HepG2 (cell line): ENCODE results near the gene ISG20L2. TPM values are rescaled to one million over a fixed set of nuclear protein-coding genes. Genes with fewer than 3 reads are reported as not detected.

ENCODE experiments used
- AHDC1 ChIP-seq: sonication (generic); formaldehyde crosslinking; IDR thresholded peaks from 2 replicates; pipeline ENCODE4 v1.5.1; 2020; ENCODE audit warnings: mild to moderate bottlenecking, missing genetic modification reagents, borderline replicate concordance
- CBX5 ChIP-seq: sonication (generic); formaldehyde crosslinking; IDR thresholded peaks from 2 replicates; pipeline ENCODE4 v1.4.0; 2020; ENCODE audit warnings: missing genetic modification reagents, borderline replicate concordance
- EZH2 ChIP-seq: conservative IDR thresholded peaks from 2 replicates; pipeline ENCODE4 v1.6.1; 2012; ENCODE audit warnings: mild to moderate bottlenecking, low read depth, low read length, moderate library complexity
- LCORL ChIP-seq, 2 experiments: fragments of 450-650 bp in 1 of 2; sonication (generic) in 1 of 2; formaldehyde crosslinking in 1 of 2; IDR thresholded peaks; 2 replicates each; pipeline versions ENCODE4 v1.5.0 to v1.6.1; 2017 to 2020; ENCODE audit warnings: antibody characterized with exemption in 1 of 2, missing genetic modification reagents in 1 of 2
- MYPOP ChIP-seq: sonication (generic); formaldehyde crosslinking; IDR thresholded peaks from 2 replicates; pipeline ENCODE4 v1.8.1; 2023; ENCODE audit warnings: mild to moderate bottlenecking, moderate library complexity, missing genetic modification reagents
- NFAT5 ChIP-seq: sonication (generic); formaldehyde crosslinking; IDR thresholded peaks from 2 replicates; pipeline ENCODE4 v1.4.0; 2020; ENCODE audit warnings: missing genetic modification reagents
- NFKB2 ChIP-seq: sonication (generic); formaldehyde crosslinking; IDR thresholded peaks from 2 replicates; pipeline ENCODE4 v1.4.0; 2020; ENCODE audit warnings: missing genetic modification reagents, borderline replicate concordance
- SALL2 ChIP-seq: sonication (generic); formaldehyde crosslinking; IDR thresholded peaks from 2 replicates; pipeline ENCODE4 v1.8.1; 2023; ENCODE audit warnings: mild to moderate bottlenecking, missing genetic modification reagents, inconsistent platforms
- SRF ChIP-seq: IDR thresholded peaks from 2 replicates; pipeline ENCODE4 v1.6.1; 2011; ENCODE audit warnings: mild to moderate bottlenecking, low read depth, low read length, moderate library complexity
- TEAD3 ChIP-seq: optimal IDR thresholded peaks from 2 replicates; pipeline ENCODE3; 2016; ENCODE audit warnings: borderline replicate concordance
- TGIF2 ChIP-seq: IDR thresholded peaks from 2 replicates; pipeline ENCODE4 v1.6.1; 2016; ENCODE audit warnings: control low read depth, missing compliant biosample characterization
- ZFX ChIP-seq: sonication (generic); formaldehyde crosslinking; IDR thresholded peaks from 2 replicates; pipeline ENCODE4 v1.4.0; 2020; ENCODE audit warnings: mild to moderate bottlenecking, low read depth, missing genetic modification reagents, moderate library complexity
- ZNF274 ChIP-seq: sonication (generic); formaldehyde crosslinking; IDR thresholded peaks from 2 replicates; pipeline ENCODE4 v1.5.1; 2020; ENCODE audit warnings: mild to moderate bottlenecking, missing genetic modification reagents
- ZNF850 ChIP-seq: sonication (generic); formaldehyde crosslinking; conservative IDR thresholded peaks from 2 replicates; pipeline ENCODE4 v1.9.0; 2021; ENCODE audit warnings: mild to moderate bottlenecking, missing genetic modification reagents
- ZNF891 ChIP-seq: sonication (generic); formaldehyde crosslinking; IDR thresholded peaks from 2 replicates; pipeline ENCODE4 v1.5.0; 2020; ENCODE audit warnings: mild to moderate bottlenecking, missing genetic modification reagents
- polyA plus RNA-seq, 8 experiments: library from polyadenylated mRNA; depleted of rRNA in 3 of 8; stranded (reverse) in 7 of 8; unstranded in 1 of 8; fragments of >200 nt; fragmentation: Illumina TruSeq in 4 of 8; extraction: Trizol in 4 of 8; gene quantifications; 2 replicates each; pipeline versions ENCODE4 v1.2.1 to v1.2.3, GENCODE V29; 2011 to 2016; ENCODE audit warnings: low read depth in 4 of 8, missing spikeins in 1 of 8, mixed read lengths in 1 of 8; ENCODE audit not compliant: insufficient read depth in 1 of 8
- total RNA-seq, 5 experiments: library from RNA; depleted of rRNA; stranded (reverse); fragments of >200 nt; fragmentation: Illumina TruSeq; extraction: Trizol; gene quantifications; 2 replicates each; pipeline ENCODE4 v1.2.3, GENCODE V29; 2016; ENCODE audit warnings: low read depth in 1 of 5

The ISG20L2 gene
- total and polyA plus RNA-seq, 2 of the 13 experiments (the other 11 are each of a cell fraction or from before 2014, with no cell fraction given): 19.8 to 21.3 TPM

- TF ChIP-seq MYPOP (0 out of 2 replicates have a peak, but pooled peaks have one; percentile 26), NFKB2 (CRISPR knock-in tag) (no peak), SRF (peak; percentile 67; the same call in 1 of the 2 replicates), ZNF891 (CRISPR knock-in tag) (no peak), EZH2 (no peak), ZNF274 (0 out of 2 replicates have a peak, but pooled peaks have one; percentile 37), ZNF850 (CRISPR knock-in tag) (no peak), TGIF2 (CRISPR knock-in tag) (peak; percentile 49; the same call in 1 of the 2 replicates), SALL2 (peak; percentile 45; the same call in 1 of the 2 replicates), NFAT5 (CRISPR knock-in tag) (no peak), ZFX (CRISPR knock-in tag) (no peak; the same call in 1 of the 2 replicates), TEAD3 (peak; percentile 30), AHDC1 (CRISPR knock-in tag) (no peak), LCORL (IDR thresholded peaks at IDR 0.05) (no peak), LCORL (CRISPR knock-in tag; IDR thresholded peaks at IDR 0.05) (0 out of 2 replicates have a peak, but pooled peaks have one; percentile 39), CBX5 (CRISPR knock-in tag) (peak; percentile 73; the same call in 1 of the 2 replicates)
These were observed 2.8 kb downstream of the ISG20L2 start (continued) for GRCh38 chr1:156725683-156726280.
